Ascending aorta (tissue), 2 donors: ENCODE results near the gene FARSA. TPM values are rescaled to one million over a fixed set of nuclear protein-coding genes. Genes with fewer than 3 reads are reported as not detected.

Experiments
- DNase-seq, 2 donors: peaks; one replicate each; pipeline ENCODE4 v3.0.0-alpha.2; 2019; ENCODE audit warnings: low spot score in 2 of 2
- H3K27ac ChIP-seq, 2 donors: fragments of 200-600 bp; sonication (generic); one replicate each; pipeline ENCODE4 v1.5.1; 2016 to 2017; ENCODE audit warnings: mild to moderate bottlenecking in 1 of 2
- H3K27me3 ChIP-seq: fragments of 200-600 bp; sonication (generic); one replicate; pipeline ENCODE4 v1.5.1; 2017
- H3K36me3 ChIP-seq, 2 donors: fragments of 200-600 bp; sonication (generic); one replicate each; pipeline ENCODE4 v1.5.1; 2016
- H3K4me1 ChIP-seq, 2 donors: fragments of 200-600 bp; sonication (generic); one replicate each; pipeline ENCODE4 v1.5.1; 2016 to 2017; ENCODE audit warnings: mild to moderate bottlenecking in 1 of 2
- H3K4me3 ChIP-seq, 2 donors: fragments of 200-600 bp; sonication (generic); one replicate each; pipeline ENCODE4 v1.5.1; 2016 to 2017; ENCODE audit warnings: mild to moderate bottlenecking in 1 of 2
- H3K9me3 ChIP-seq, 2 donors: fragments of 200-600 bp; sonication (generic); one replicate each; pipeline ENCODE4 v1.5.1; 2016
- intact Hi-C: fragments of 100-400 bp; cut with DNase I; formaldehyde crosslinking; loops from one replicate; pipeline ENCODE4 v1.15.1; 2023
- total RNA-seq: library from RNA; depleted of rRNA; stranded (reverse); fragments of >200 nt; gene quantifications from one replicate; pipeline ENCODE4 v1.1.0, GENCODE V29; 2016
- TF ChIP-seq, protein P1 (sequence below), 3 experiments: fragments of 200-600 bp in 2 of 3; fragments of 450-650 bp in 1 of 3; sonication (generic) in 2 of 3; IDR thresholded peaks; one replicate each; pipeline ENCODE4 v1.5.1; 2016 to 2019; ENCODE audit warnings: antibody characterized with exemption in 3 of 3, mild to moderate bottlenecking in 1 of 3, moderate library complexity in 1 of 3

The FARSA gene
- total RNA-seq, 1 donor from 2014 or later, result 21.3 TPM

DNA sequence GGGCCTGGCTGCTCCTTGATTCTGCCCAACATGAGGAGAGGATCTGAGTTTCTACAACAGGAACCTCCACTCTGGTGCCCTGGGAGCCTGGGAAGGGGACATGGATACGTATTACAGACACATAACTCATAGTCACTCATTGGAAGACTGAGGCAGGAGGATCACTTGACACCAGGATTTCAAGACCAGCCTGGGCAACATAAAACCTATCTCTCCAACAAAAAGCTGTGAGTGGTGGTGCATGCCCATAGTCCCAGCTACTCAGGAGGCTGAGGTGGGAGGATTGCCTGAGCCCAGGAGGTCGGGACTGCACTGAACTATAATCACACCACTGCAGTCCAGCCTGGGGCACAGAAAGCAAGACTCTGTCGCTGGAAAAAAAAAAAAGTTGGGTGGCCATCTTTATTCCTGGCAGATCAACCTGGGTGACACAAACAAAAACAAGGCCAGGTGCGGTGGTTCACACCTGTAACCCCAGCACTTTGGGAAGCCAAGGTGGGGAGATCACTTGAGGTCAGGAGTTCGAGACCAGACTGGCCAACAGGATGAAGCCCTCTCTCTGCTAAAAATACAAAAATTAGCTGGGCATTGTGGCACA lies 45.4 kb downstream of the FARSA start:
- H3K9me3 ChIP-seq, result no peaks in the 10 kb centered on the region
- no peak overlapping the region for H3K27ac ChIP-seq
- no peak for DNase-seq
- TF ChIP-seq, protein P1, sequence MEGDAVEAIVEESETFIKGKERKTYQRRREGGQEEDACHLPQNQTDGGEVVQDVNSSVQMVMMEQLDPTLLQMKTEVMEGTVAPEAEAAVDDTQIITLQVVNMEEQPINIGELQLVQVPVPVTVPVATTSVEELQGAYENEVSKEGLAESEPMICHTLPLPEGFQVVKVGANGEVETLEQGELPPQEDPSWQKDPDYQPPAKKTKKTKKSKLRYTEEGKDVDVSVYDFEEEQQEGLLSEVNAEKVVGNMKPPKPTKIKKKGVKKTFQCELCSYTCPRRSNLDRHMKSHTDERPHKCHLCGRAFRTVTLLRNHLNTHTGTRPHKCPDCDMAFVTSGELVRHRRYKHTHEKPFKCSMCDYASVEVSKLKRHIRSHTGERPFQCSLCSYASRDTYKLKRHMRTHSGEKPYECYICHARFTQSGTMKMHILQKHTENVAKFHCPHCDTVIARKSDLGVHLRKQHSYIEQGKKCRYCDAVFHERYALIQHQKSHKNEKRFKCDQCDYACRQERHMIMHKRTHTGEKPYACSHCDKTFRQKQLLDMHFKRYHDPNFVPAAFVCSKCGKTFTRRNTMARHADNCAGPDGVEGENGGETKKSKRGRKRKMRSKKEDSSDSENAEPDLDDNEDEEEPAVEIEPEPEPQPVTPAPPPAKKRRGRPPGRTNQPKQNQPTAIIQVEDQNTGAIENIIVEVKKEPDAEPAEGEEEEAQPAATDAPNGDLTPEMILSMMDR (IDR thresholded peaks at IDR 0.05), result no peak
- H3K4me3 ChIP-seq, result no peak overlapping the region
- H3K27me3 ChIP-seq, result peaks cover 13% of the 10 kb centered on the region
- intact Hi-C loops, result no loop called here
- peaks cover 10 to 21% of the 10 kb centered on the region in 2 donors for H3K4me1 ChIP-seq
- H3K36me3 ChIP-seq, result peaks cover 0 to under 1% of the 10 kb centered on the region in 2 donors

DNA sequence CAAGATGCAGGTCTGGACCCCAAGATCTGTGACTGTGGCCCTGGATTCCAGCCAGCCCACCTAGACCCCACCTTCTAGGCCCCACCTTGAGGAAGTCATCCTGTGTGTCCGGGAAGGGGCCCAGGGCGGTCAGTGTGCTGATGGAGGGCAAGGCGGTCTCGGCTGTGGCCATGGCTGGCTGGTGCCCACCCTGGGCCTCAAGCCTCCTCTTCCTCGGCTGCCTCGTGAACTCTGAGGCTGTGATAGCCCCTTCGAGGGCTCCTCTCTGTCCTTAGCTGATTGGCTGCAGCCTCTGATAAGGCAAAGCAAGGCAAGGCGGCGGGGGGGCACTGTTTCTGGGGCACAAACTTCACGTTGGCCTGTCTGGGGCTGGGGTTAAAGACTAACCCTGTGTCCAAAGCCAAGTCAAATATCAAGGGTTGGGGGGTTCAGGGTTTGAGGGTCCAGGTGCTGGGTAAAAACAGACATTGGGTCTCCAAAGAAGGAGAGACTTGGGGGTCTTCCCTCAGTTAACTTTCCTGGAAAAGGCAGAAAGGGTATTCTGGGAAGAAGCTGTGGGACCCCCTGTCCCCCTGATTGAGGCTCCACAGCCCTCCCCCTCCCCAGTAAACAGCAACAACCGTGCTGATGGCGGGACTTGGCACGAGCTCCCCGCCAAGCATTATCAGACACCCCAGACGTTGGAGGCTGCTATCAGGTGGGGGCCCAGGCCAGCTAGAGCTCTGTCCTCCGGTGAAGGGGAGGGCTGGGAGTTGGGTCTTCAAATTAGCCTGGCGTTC lies 46.4 kb downstream of the FARSA start, which contains the start of gene KLF1:
KLF1 (minus strand) TSS at position 233 of the 779 bp plus-strand sequence; CDS start at position 172, 61 bp downstream.
- peak within 1 kb of the TSS; percentile 31 to 54 for H3K4me3 ChIP-seq
- intact Hi-C loops, result no loop called here
- TF ChIP-seq, protein P1 (IDR thresholded peaks at IDR 0.05), result no peak

GRCh38 chr19:12886651-12886968 lies 46.9 kb downstream of the FARSA start:
- intact Hi-C loops, result no loop called here
- no peak overlapping the region for H3K27ac ChIP-seq
- DNase-seq, result no peak
- no peaks in the 10 kb centered on the region for H3K9me3 ChIP-seq
- H3K4me3 ChIP-seq, result no peak overlapping the region
- H3K27me3 ChIP-seq, result peaks cover 13% of the 10 kb centered on the region
- peaks cover 6 to 19% of the 10 kb centered on the region in 2 donors for H3K4me1 ChIP-seq
- no peaks in the 10 kb centered on the region for H3K36me3 ChIP-seq
- TF ChIP-seq, protein P1 (IDR thresholded peaks at IDR 0.05), result no peak

More for the DNA sequence above, 46.4 kb downstream of the FARSA start, which contains the start of gene KLF1:
- Histone ChIP-seq H3K27ac (no peak within 1 kb of the TSS), H3K4me1 (peaks cover 10 to 21% of the 10 kb centered on the region in 2 donors), H3K27me3 (peaks cover 13% of the 10 kb centered on the region), H3K36me3 (no peaks in the 10 kb centered on the region), H3K9me3 (no peaks in the 10 kb centered on the region)
- DNase-seq, result no peak

GRCh38 chr19:12885749-12886650 lies 47.5 kb downstream of the FARSA start:
- Histone ChIP-seq H3K36me3 (no peaks in the 10 kb centered on the region), H3K27ac (no peak overlapping the region), H3K27me3 (peaks cover 13% of the 10 kb centered on the region), H3K4me1 (peaks cover 3 to 17% of the 10 kb centered on the region in 2 donors), H3K9me3 (no peaks in the 10 kb centered on the region), H3K4me3 (peak overlapping the region; percentile 31 to 54)
- no peak for DNase-seq
- intact Hi-C loops, result no loop called here
- TF ChIP-seq, protein P1 (IDR thresholded peaks at IDR 0.05), result no peak

GRCh38 chr19:12884926-12885748 lies 48.4 kb downstream of the FARSA start:
- H3K36me3 ChIP-seq, result no peaks in the 10 kb centered on the region
- H3K27ac ChIP-seq, result no peak overlapping the region
- H3K9me3 ChIP-seq, result no peaks in the 10 kb centered on the region
- H3K4me3 ChIP-seq, result peak overlapping the region; percentile 31 to 54
- H3K27me3 ChIP-seq, result peaks cover 13% of the 10 kb centered on the region
- intact Hi-C loops, result no loop called here
- H3K4me1 ChIP-seq, result peaks cover 3 to 18% of the 10 kb centered on the region in 2 donors
- TF ChIP-seq, protein P1 (IDR thresholded peaks at IDR 0.05), result peak; percentile 39 to 57 (median 44)
- DNase-seq, result peak in 1 of 2 donors; percentile 71
